ENCODE results near the gene SLAMF7. TPM values are rescaled to one million over a fixed set of nuclear protein-coding genes. Genes with fewer than 3 reads are reported as not detected.

Gene SLAMF7
- total RNA-seq, 1 donor from 2014 or later: not detected

GRCh38 chr1:160747717-160748116 is 8.7 kb downstream of the SLAMF7 start:
- H3K27me3 Mint-ChIP-seq: peaks cover 30% of the 10 kb centered on the region
- H3K36me3 Mint-ChIP-seq (ENCODE audit: insufficient read depth): no peaks in the 10 kb centered on the region
- H3K27ac Mint-ChIP-seq: no peak overlapping the region
- H3K4me1 Mint-ChIP-seq (ENCODE audit: low read depth): peaks cover 2% of the 10 kb centered on the region
- TF ChIP-seq, protein P1, sequence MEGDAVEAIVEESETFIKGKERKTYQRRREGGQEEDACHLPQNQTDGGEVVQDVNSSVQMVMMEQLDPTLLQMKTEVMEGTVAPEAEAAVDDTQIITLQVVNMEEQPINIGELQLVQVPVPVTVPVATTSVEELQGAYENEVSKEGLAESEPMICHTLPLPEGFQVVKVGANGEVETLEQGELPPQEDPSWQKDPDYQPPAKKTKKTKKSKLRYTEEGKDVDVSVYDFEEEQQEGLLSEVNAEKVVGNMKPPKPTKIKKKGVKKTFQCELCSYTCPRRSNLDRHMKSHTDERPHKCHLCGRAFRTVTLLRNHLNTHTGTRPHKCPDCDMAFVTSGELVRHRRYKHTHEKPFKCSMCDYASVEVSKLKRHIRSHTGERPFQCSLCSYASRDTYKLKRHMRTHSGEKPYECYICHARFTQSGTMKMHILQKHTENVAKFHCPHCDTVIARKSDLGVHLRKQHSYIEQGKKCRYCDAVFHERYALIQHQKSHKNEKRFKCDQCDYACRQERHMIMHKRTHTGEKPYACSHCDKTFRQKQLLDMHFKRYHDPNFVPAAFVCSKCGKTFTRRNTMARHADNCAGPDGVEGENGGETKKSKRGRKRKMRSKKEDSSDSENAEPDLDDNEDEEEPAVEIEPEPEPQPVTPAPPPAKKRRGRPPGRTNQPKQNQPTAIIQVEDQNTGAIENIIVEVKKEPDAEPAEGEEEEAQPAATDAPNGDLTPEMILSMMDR (IDR thresholded peaks at IDR 0.05; ENCODE audit: unreplicated experiment): no peak
- DNase-seq (ENCODE audit: low spot score, unreplicated experiment): no peak
- no peaks in the 10 kb centered on the region for H3K9me3 Mint-ChIP-seq (ENCODE audit: low read depth)
- H3K4me3 Mint-ChIP-seq (ENCODE audit: low read depth): no peak overlapping the region

DNA sequence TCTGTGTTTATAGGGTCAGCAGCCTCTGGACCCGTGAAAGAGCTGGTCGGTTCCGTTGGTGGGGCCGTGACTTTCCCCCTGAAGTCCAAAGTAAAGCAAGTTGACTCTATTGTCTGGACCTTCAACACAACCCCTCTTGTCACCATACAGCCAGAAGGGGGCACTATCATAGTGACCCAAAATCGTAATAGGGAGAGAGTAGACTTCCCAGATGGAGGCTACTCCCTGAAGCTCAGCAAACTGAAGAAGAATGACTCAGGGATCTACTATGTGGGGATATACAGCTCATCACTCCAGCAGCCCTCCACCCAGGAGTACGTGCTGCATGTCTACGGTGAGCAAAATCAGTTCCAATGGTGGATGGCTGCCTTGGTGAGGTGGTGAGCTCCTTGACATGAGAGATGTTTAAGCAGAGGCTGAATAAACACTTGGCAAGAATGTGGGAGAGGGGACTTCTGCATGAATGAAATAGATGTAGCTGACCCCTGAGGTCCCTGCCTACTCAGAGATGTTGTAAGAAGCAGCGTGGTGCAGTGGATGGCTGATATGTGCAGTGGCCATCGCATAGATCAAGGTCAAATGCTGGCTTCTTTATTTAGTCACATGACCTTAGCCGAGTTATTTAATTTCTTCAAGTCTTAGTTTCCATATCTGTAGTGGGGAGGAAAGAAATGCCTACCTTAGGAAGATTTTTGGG is 9.3 kb downstream of the SLAMF7 start:
- Mint-ChIP-seq H3K27ac (no peak overlapping the region), H3K36me3 (ENCODE audit: insufficient read depth) (no peaks in the 10 kb centered on the region), H3K27me3 (peaks cover 35% of the 10 kb centered on the region), H3K4me3 (ENCODE audit: low read depth) (no peak overlapping the region), H3K9me3 (ENCODE audit: low read depth) (no peaks in the 10 kb centered on the region), H3K4me1 (ENCODE audit: low read depth) (peaks cover 5% of the 10 kb centered on the region)
- TF ChIP-seq, protein P1 (IDR thresholded peaks at IDR 0.05; ENCODE audit: unreplicated experiment): no peak
- DNase-seq (ENCODE audit: low spot score, unreplicated experiment): no peak

DNA sequence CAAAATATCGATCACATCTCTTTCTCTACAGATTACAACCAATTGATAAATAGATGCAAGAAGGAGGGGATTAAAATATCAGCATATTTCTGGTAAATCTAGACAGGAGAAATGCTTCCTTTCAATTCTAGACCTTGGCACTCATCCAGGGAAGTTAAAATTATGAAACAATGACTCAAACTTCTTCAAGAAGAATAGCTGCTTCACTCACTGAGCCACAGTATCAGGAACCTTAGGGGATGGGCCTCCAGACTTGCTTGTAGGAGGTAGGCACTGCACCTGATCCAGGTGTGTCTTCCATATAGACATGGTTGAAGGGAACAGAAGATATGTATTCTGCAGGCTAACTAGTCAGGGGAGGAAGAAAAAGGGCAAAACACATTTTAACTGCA is 9.8 kb downstream of the SLAMF7 start:
- Mint-ChIP-seq H3K36me3 (ENCODE audit: insufficient read depth) (no peaks in the 10 kb centered on the region), H3K9me3 (ENCODE audit: low read depth) (no peaks in the 10 kb centered on the region), H3K27me3 (peaks cover 35% of the 10 kb centered on the region), H3K27ac (no peak overlapping the region), H3K4me3 (ENCODE audit: low read depth) (no peak overlapping the region), H3K4me1 (ENCODE audit: low read depth) (peaks cover 5% of the 10 kb centered on the region)
- TF ChIP-seq, protein P1 (IDR thresholded peaks at IDR 0.05; ENCODE audit: unreplicated experiment): no peak
- no peak for DNase-seq (ENCODE audit: low spot score, unreplicated experiment)

GRCh38 chr1:160750608-160751007 is 11.6 kb downstream of the SLAMF7 start:
- Mint-ChIP-seq H3K4me3 (ENCODE audit: low read depth) (no peak overlapping the region), H3K4me1 (ENCODE audit: low read depth) (peaks cover 5% of the 10 kb centered on the region), H3K27me3 (peaks cover 35% of the 10 kb centered on the region), H3K9me3 (ENCODE audit: low read depth) (no peaks in the 10 kb centered on the region), H3K27ac (no peak overlapping the region), H3K36me3 (ENCODE audit: insufficient read depth) (no peaks in the 10 kb centered on the region)
- TF ChIP-seq, protein P1 (IDR thresholded peaks at IDR 0.05; ENCODE audit: unreplicated experiment): no peak
- DNase-seq (ENCODE audit: low spot score, unreplicated experiment): no peak

DNA sequence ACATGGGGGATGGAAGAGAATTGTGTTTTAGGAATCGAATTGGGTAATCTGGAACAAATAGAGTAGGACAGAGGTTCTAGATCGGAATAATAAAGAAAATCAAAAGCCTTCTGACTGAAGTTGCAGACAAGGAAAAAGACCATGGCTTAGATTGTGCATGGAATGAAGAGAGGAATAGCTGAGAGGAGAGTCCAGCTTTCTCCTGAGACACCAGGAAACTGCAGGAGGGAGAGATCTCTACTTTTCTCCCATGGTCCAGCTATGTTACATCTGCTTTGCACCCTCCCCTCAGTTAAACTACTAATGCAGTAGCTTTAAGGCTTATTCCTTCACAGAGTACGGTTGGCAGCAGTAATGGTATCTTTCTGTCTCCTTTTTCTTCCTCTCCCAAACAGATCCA is 13.4 kb downstream of the SLAMF7 start:
- Mint-ChIP-seq H3K9me3 (ENCODE audit: low read depth) (no peaks in the 10 kb centered on the region), H3K4me1 (ENCODE audit: low read depth) (peaks cover 5% of the 10 kb centered on the region), H3K36me3 (ENCODE audit: insufficient read depth) (no peaks in the 10 kb centered on the region), H3K4me3 (ENCODE audit: low read depth) (no peak overlapping the region), H3K27me3 (peaks cover 35% of the 10 kb centered on the region), H3K27ac (no peak overlapping the region)
- DNase-seq (ENCODE audit: low spot score, unreplicated experiment): no peak
- TF ChIP-seq, protein P1 (IDR thresholded peaks at IDR 0.05; ENCODE audit: unreplicated experiment): no peak
